GM23338 (cell line): ENCODE results near the gene GPRC5C.

Experiments used
- CREB1 ChIP-seq: fragments of 250-450 bp; sonication (Bioruptor Pico); IDR thresholded peaks from 2 replicates; pipeline ENCODE4 v1.5.0; 2020; ENCODE audit warnings: low read depth, mild to moderate bottlenecking, moderate library complexity
- EZH2 ChIP-seq: fragments of 200-600 bp; sonication (generic); IDR thresholded peaks from one replicate; pipeline ENCODE4 v1.8.0; 2017; ENCODE audit warnings: antibody characterized with exemption, mild to moderate bottlenecking, low read depth; ENCODE audit not compliant: unreplicated experiment
- EZH2phosphoT487 ChIP-seq: fragments of 200-600 bp; sonication (generic); IDR thresholded peaks from one replicate; pipeline ENCODE4 v1.8.1; 2018; ENCODE audit warnings: antibody characterized with exemption; ENCODE audit not compliant: unreplicated experiment
- JUNB ChIP-seq: IDR thresholded peaks from one replicate; pipeline ENCODE4 v1.6.1; 2016; ENCODE audit warnings: antibody characterized with exemption; ENCODE audit not compliant: unreplicated experiment
- NANOG ChIP-seq: IDR thresholded peaks from 2 replicates; pipeline ENCODE4 v1.6.1; 2016; ENCODE audit warnings: antibody characterized with exemption, borderline replicate concordance
- POLR2AphosphoS5 ChIP-seq: IDR thresholded peaks from 2 replicates; pipeline ENCODE4 v1.6.1; 2016; ENCODE audit warnings: antibody characterized with exemption, low read depth
- STAT1 ChIP-seq: IDR thresholded peaks from one replicate; pipeline ENCODE4 v1.6.1; 2016; ENCODE audit warnings: antibody characterized with exemption; ENCODE audit not compliant: unreplicated experiment
- ZNF114 ChIP-seq: fragments of 250-450 bp; sonication (Bioruptor Pico); IDR thresholded peaks from 2 replicates; pipeline ENCODE4 v1.5.0; 2020; ENCODE audit warnings: mild to moderate bottlenecking, moderate library complexity
- ZNF331 ChIP-seq: fragments of 250-450 bp; sonication (Bioruptor Pico); IDR thresholded peaks from 2 replicates; pipeline ENCODE4 v1.5.0; 2020; ENCODE audit warnings: low read depth, mild to moderate bottlenecking, moderate library complexity
- TF ChIP-seq, protein P1 (sequence below), 2 experiments: fragments of 200-600 bp in 1 of 2; sonication (generic) in 1 of 2; conservative IDR thresholded peaks; 2 replicates each; pipeline versions ENCODE4 v1.5.1 to v1.6.1; 2016 to 2017; ENCODE audit warnings: antibody characterized with exemption in 2 of 2, low read depth in 2 of 2, mild to moderate bottlenecking in 2 of 2, moderate library complexity in 1 of 2
- TF ChIP-seq, protein P2 (sequence below): IDR thresholded peaks from one replicate; pipeline ENCODE4 v1.6.1; 2018; ENCODE audit warnings: antibody characterized with exemption; ENCODE audit not compliant: unreplicated experiment

DNA sequence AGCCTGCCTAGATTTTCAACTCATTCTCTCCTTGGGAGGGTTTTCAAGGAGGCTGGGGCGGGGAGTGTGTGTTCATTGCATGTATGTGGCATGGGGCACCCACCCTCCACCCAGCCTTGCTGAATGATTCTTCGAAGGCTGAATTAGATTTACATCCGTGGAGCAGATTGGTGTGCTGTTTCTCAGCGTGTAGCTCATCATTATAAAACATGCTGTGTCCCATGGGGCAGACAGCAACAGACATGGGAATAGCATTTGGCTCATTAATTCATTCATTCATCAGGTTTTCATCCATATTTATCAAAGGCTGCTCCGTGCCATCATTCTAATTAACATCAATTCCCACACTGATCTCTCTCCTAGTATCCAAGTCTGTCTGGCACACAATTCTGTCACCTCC is 23.9 kb downstream of the GPRC5C start:
- TF ChIP-seq, protein P1, sequence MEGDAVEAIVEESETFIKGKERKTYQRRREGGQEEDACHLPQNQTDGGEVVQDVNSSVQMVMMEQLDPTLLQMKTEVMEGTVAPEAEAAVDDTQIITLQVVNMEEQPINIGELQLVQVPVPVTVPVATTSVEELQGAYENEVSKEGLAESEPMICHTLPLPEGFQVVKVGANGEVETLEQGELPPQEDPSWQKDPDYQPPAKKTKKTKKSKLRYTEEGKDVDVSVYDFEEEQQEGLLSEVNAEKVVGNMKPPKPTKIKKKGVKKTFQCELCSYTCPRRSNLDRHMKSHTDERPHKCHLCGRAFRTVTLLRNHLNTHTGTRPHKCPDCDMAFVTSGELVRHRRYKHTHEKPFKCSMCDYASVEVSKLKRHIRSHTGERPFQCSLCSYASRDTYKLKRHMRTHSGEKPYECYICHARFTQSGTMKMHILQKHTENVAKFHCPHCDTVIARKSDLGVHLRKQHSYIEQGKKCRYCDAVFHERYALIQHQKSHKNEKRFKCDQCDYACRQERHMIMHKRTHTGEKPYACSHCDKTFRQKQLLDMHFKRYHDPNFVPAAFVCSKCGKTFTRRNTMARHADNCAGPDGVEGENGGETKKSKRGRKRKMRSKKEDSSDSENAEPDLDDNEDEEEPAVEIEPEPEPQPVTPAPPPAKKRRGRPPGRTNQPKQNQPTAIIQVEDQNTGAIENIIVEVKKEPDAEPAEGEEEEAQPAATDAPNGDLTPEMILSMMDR (conservative IDR thresholded peaks at IDR 0.05; ENCODE audit: low read depth in 2 of 2), result no peak
- TF ChIP-seq, protein P2, sequence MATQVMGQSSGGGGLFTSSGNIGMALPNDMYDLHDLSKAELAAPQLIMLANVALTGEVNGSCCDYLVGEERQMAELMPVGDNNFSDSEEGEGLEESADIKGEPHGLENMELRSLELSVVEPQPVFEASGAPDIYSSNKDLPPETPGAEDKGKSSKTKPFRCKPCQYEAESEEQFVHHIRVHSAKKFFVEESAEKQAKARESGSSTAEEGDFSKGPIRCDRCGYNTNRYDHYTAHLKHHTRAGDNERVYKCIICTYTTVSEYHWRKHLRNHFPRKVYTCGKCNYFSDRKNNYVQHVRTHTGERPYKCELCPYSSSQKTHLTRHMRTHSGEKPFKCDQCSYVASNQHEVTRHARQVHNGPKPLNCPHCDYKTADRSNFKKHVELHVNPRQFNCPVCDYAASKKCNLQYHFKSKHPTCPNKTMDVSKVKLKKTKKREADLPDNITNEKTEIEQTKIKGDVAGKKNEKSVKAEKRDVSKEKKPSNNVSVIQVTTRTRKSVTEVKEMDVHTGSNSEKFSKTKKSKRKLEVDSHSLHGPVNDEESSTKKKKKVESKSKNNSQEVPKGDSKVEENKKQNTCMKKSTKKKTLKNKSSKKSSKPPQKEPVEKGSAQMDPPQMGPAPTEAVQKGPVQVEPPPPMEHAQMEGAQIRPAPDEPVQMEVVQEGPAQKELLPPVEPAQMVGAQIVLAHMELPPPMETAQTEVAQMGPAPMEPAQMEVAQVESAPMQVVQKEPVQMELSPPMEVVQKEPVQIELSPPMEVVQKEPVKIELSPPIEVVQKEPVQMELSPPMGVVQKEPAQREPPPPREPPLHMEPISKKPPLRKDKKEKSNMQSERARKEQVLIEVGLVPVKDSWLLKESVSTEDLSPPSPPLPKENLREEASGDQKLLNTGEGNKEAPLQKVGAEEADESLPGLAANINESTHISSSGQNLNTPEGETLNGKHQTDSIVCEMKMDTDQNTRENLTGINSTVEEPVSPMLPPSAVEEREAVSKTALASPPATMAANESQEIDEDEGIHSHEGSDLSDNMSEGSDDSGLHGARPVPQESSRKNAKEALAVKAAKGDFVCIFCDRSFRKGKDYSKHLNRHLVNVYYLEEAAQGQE, result no peak
- no peak for TF ChIP-seq POLR2AphosphoS5
- TF ChIP-seq JUNB, result no peak
- no peak for TF ChIP-seq EZH2phosphoT487
- TF ChIP-seq EZH2, result no peak
- no peak for TF ChIP-seq CREB1 (CRISPR knock-in tag)
- TF ChIP-seq NANOG, result no peak
- no peak for TF ChIP-seq ZNF114 (CRISPR knock-in tag)
- TF ChIP-seq STAT1, result no peak
- TF ChIP-seq ZNF331 (CRISPR knock-in tag), result no peak
